SK-N-SH (cell line): ENCODE data around the gene KLHL4. TPM values are rescaled to one million over a fixed set of nuclear protein-coding genes. Genes with fewer than 3 reads are reported as not detected.
"Not testable (repeated sequence)": the region's sequence is repeated elsewhere in the genome, so short reads cannot be mapped to it uniquely, and the experiment has no call there.

Experiments
- CTCF ChIA-PET: fragments of 300-600, 350-600 bp; formaldehyde crosslinking; extraction: SDS; loops from one replicate; lab custom pipeline; 2021; lab: Yijun Ruan, JAX
- POLR2A ChIA-PET: fragments of 350-600 bp; sonication (Branson Sonifier 250); formaldehyde crosslinking; extraction: SDS; loops from one replicate; lab custom pipeline; 2020; ENCODE audit warnings: antibody characterized with exemption, inconsistent platforms; lab: Yijun Ruan, JAX
- DNase-seq: peaks from one replicate; pipeline ENCODE4 v3.0.0; 2012
- H2AFZ ChIP-seq: fragments of 200-600 bp; sonication (generic); 2 replicates; pipeline ENCODE4 v1.8.1; 2016; ENCODE audit warnings: antibody characterized with exemption, mild to moderate bottlenecking, low read depth
- H3F3A ChIP-seq: fragments of 200-600 bp; sonication (generic); replicated peaks from 2 replicates; pipeline ENCODE3; 2016; ENCODE audit warnings: antibody characterized with exemption, mild to moderate bottlenecking; ENCODE audit not compliant: insufficient read depth
- H3K27ac ChIP-seq, 2 experiments: fragments of 200-500 bp in 1 of 2; fragments of 200-600 bp in 1 of 2; sonication (Bioruptor generic) in 1 of 2; sonication (generic), shearing (Covaris generic) in 1 of 2; 2 replicates each; pipeline versions ENCODE4 v1.5.1 to v1.6.1; 2014 to 2016; ENCODE audit warnings: low read depth in 2 of 2, inconsistent platforms in 1 of 2, low read length in 1 of 2, mild to moderate bottlenecking in 1 of 2, mixed read lengths in 1 of 2
- H3K27me3 ChIP-seq: fragments of 200-600 bp; sonication (generic), shearing (Covaris generic); 2 replicates; pipeline ENCODE4 v1.6.1; 2016; ENCODE audit warnings: mixed run types; ENCODE audit not compliant: insufficient read depth
- H3K36me3 ChIP-seq, 2 experiments: fragments of 200-500 bp in 1 of 2; fragments of 200-600 bp in 1 of 2; sonication (Bioruptor generic) in 1 of 2; sonication (generic) in 1 of 2; replicated peaks in 1 of 2; 2 replicates each; pipeline versions ENCODE3 to v1.5.1; 2014 to 2016; ENCODE audit warnings: low read length in 1 of 2, mild to moderate bottlenecking in 1 of 2; ENCODE audit not compliant: insufficient read depth in 2 of 2, control insufficient read depth in 1 of 2
- H3K4me1 ChIP-seq, 2 experiments: fragments of 200-500 bp in 1 of 2; fragments of 200-600 bp in 1 of 2; sonication (Bioruptor generic) in 1 of 2; sonication (generic), shearing (Covaris generic) in 1 of 2; 2 replicates each; pipeline versions ENCODE4 v1.5.1 to v1.6.1; 2014 to 2016; ENCODE audit warnings: low read depth in 1 of 2, low read length in 1 of 2, mixed run types in 1 of 2; ENCODE audit not compliant: insufficient read depth in 2 of 2, control insufficient read depth in 1 of 2
- H3K4me2 ChIP-seq: fragments of 200-600 bp; sonication (generic), shearing (Covaris generic); 2 replicates; pipeline ENCODE4 v1.6.1; 2017; ENCODE audit warnings: mixed run types
- H3K4me3 ChIP-seq, 2 experiments: fragments of 200-500 bp in 1 of 2; fragments of 200-600 bp in 1 of 2; sonication (Bioruptor generic) in 1 of 2; sonication (generic), shearing (Covaris generic) in 1 of 2; 2 replicates each; pipeline versions ENCODE4 v1.5.1 to v1.8.1; 2014 to 2016; ENCODE audit warnings: low read depth in 2 of 2, inconsistent platforms in 1 of 2, low read length in 1 of 2, mild to moderate bottlenecking in 1 of 2, mixed read lengths in 1 of 2, moderate library complexity in 1 of 2
- H3K79me2 ChIP-seq: fragments of 200-600 bp; sonication (generic); 2 replicates; pipeline ENCODE4 v1.8.1; 2017; ENCODE audit warnings: mild to moderate bottlenecking; ENCODE audit not compliant: insufficient read depth
- H3K9ac ChIP-seq: fragments of 200-600 bp; sonication (generic); 2 replicates; pipeline ENCODE4 v1.6.1; 2017; ENCODE audit warnings: mixed run types
- H3K9me2 ChIP-seq: fragments of 200-600 bp; sonication (generic); 2 replicates; pipeline ENCODE4 v1.6.1; 2017; ENCODE audit warnings: mixed run types
- H3K9me3 ChIP-seq: fragments of 200-600 bp; sonication (generic); 2 replicates; pipeline ENCODE4 v1.6.1; 2017; ENCODE audit warnings: mixed run types, mild to moderate bottlenecking, moderate library complexity
- H4K20me1 ChIP-seq: fragments of 200-600 bp; sonication (generic); 2 replicates; pipeline ENCODE4 v1.6.1; 2017; ENCODE audit warnings: mild to moderate bottlenecking, mixed run types; ENCODE audit not compliant: insufficient read depth
- CHD2 ChIP-seq: fragments of 150-350 bp; IDR thresholded peaks from 2 replicates; pipeline ENCODE4 v1.6.1; 2018; ENCODE audit warnings: low read length; ENCODE audit not compliant: partially characterized antibody
- EZH2phosphoT487 ChIP-seq: fragments of 200-600 bp; sonication (generic); IDR thresholded peaks from 2 replicates; pipeline ENCODE4 v1.6.1; 2017; ENCODE audit warnings: low read depth, mixed run types, mild to moderate bottlenecking, antibody characterized with exemption, moderate library complexity, borderline replicate concordance
- FOXM1 ChIP-seq: IDR thresholded peaks from 2 replicates; pipeline ENCODE4 v1.4.0; 2012; ENCODE audit warnings: low read depth, mild to moderate bottlenecking
- GATA2 ChIP-seq: sonication (generic); formaldehyde crosslinking; IDR thresholded peaks from 2 replicates; pipeline ENCODE4 v1.5.0; 2020; ENCODE audit warnings: mild to moderate bottlenecking, missing genetic modification reagents
- IRF3 ChIP-seq: fragments of 150-350 bp; IDR thresholded peaks from 2 replicates; pipeline ENCODE4 v1.6.1; 2016; ENCODE audit warnings: mild to moderate bottlenecking, low read depth, low read length
- JUND ChIP-seq: IDR thresholded peaks from 2 replicates; pipeline ENCODE4 v1.4.0; 2012
- NFIC ChIP-seq: IDR thresholded peaks from 2 replicates; pipeline ENCODE4 v1.4.0; 2012; ENCODE audit warnings: borderline replicate concordance
- PBX3 ChIP-seq: IDR thresholded peaks from 2 replicates; pipeline ENCODE4; 2012
- POLR2AphosphoS5 ChIP-seq: IDR thresholded peaks from 2 replicates; pipeline ENCODE4 v1.6.1; 2012; ENCODE audit warnings: low read depth, low read length
- RAD21 ChIP-seq: IDR thresholded peaks from 2 replicates; pipeline ENCODE4 v1.6.1; 2012; ENCODE audit warnings: mild to moderate bottlenecking, low read length
- REST ChIP-seq: IDR thresholded peaks from 2 replicates; pipeline ENCODE4 v1.6.1; 2012; ENCODE audit warnings: mild to moderate bottlenecking, low read depth, low read length, moderate library complexity
- RFX5 ChIP-seq: IDR thresholded peaks from 2 replicates; pipeline ENCODE4 v1.6.1; 2012; ENCODE audit warnings: mild to moderate bottlenecking, improper control_type of control experiment, low read length
- RXRA ChIP-seq: IDR thresholded peaks from 2 replicates; pipeline ENCODE4 v1.4.0; 2012; ENCODE audit warnings: low read depth, mild to moderate bottlenecking, borderline replicate concordance
- SIN3A ChIP-seq: IDR thresholded peaks from 2 replicates; pipeline ENCODE4 v1.6.1; 2012; ENCODE audit warnings: low read depth, mild to moderate bottlenecking, low read length, moderate library complexity, borderline replicate concordance
- SMC3 ChIP-seq: IDR thresholded peaks from 2 replicates; pipeline ENCODE4 v1.6.1; 2012; ENCODE audit warnings: low read depth, low read length, improper control_type of control experiment
- TAF1 ChIP-seq: IDR thresholded peaks from 2 replicates; pipeline ENCODE4 v1.6.1; 2012; ENCODE audit warnings: low read depth, mild to moderate bottlenecking, low read length, moderate library complexity, borderline replicate concordance
- TEAD4 ChIP-seq: IDR thresholded peaks from 2 replicates; pipeline ENCODE4 v1.4.0; 2012; ENCODE audit warnings: mild to moderate bottlenecking, borderline replicate concordance; ENCODE audit not compliant: insufficient read depth
- USF2 ChIP-seq: fragments of 150-350 bp; IDR thresholded peaks from 2 replicates; pipeline ENCODE4 v1.6.1; 2017; ENCODE audit warnings: antibody characterized with exemption, low read length, low read depth, borderline replicate concordance
- WGBS: methylation state at CpG from one replicate; pipeline ENCODE4 v1.1.6; 2017; ENCODE audit warnings: low lambda C conversion rate; 5-methylcytosine and 5-hydroxymethylcytosine counted together
- polyA plus RNA-seq, 3 experiments: library from polyadenylated mRNA; depleted of rRNA; stranded (reverse); fragments of >200 nt; gene quantifications; 2 replicates each; pipeline ENCODE4 v1.2.3, GENCODE V29; 2012

KLHL4 gene
- polyA plus RNA-seq, 1 of the 3 experiments (the other 2 are of a cell fraction): 0.18 TPM

GRCh38 chrX:87636533-87636932 is 118.9 kb downstream of the KLHL4 start:
- no peaks in the 10 kb centered on the region for H3K4me1 ChIP-seq
- H3K4me2 ChIP-seq: no peak overlapping the region
- H3K9me3 ChIP-seq: no peaks in the 10 kb centered on the region
- no peaks in the 10 kb centered on the region for H3F3A ChIP-seq
- ChIA-PET POLR2A (no interaction called here), CTCF (no interaction called here)
- H3K79me2 ChIP-seq: no peaks in the 10 kb centered on the region
- no peak for TF ChIP-seq SIN3A
- TF ChIP-seq GATA2 (CRISPR knock-in tag): no peak
- no peak for TF ChIP-seq FOXM1
- no peak for TF ChIP-seq IRF3
- no peak for TF ChIP-seq EZH2phosphoT487
- no peak for TF ChIP-seq JUND
- no peak for TF ChIP-seq CHD2
- TF ChIP-seq RFX5: no peak
- no peak for TF ChIP-seq REST
- no peak for TF ChIP-seq SMC3
- TF ChIP-seq RAD21: no peak
- no peak for TF ChIP-seq TAF1
- no peak for TF ChIP-seq TEAD4
- TF ChIP-seq RXRA: no peak
- no peak for TF ChIP-seq POLR2AphosphoS5
- TF ChIP-seq NFIC: no peak
- TF ChIP-seq USF2: no peak
- no peak for TF ChIP-seq PBX3
- H4K20me1 ChIP-seq: no peaks in the 10 kb centered on the region
- no peak overlapping the region for H3K9ac ChIP-seq
- 6% methylated on average over 3 of the region's 3 CpGs for WGBS
- H3K27ac ChIP-seq: no peak overlapping the region
- H3K36me3 ChIP-seq: no peaks in the 10 kb centered on the region
- DNase-seq: no peak
- no peak overlapping the region for H2AFZ ChIP-seq
- H3K27me3 ChIP-seq: no peaks in the 10 kb centered on the region
- H3K4me3 ChIP-seq: no peak overlapping the region
- H3K9me2 ChIP-seq: no peaks in the 10 kb centered on the region

- H3K9me2 ChIP-seq, H3K9me3 ChIP-seq, H3K4me3 ChIP-seq, H3K9ac ChIP-seq, H3K4me2 ChIP-seq, H3K36me3 ChIP-seq, POLR2A ChIA-PET, H3F3A ChIP-seq, DNase-seq, H2AFZ ChIP-seq, H3K4me1 ChIP-seq, H3K27ac ChIP-seq, H3K79me2 ChIP-seq, H4K20me1 ChIP-seq, H3K27me3 ChIP-seq: not testable (repeated sequence)
- CTCF ChIA-PET: interaction anchor here (0.8 kb wide), 1 partner anchor 9 kb away, joined by 3 read pairs; no protein-coding TSS in a partner anchor
- 0% methylated on average over 1 of the region's 4 CpGs for WGBS
These were observed 123.8 kb downstream of the KLHL4 start for GRCh38 chrX:87641439-87641838.
